Measurements from ENCODE around the gene TMEM9B.

GRCh38 chr11:8907116-8907515, 57.1 kb downstream of the TMEM9B start:
- no peak for TF ChIP-seq CTCF (conservative IDR thresholded peaks at IDR 0.05; ENCODE audit: low read length)
- no peak for TF ChIP-seq EZH2phosphoT487 (IDR thresholded peaks at IDR 0.05; ENCODE audit: borderline replicate concordance)
